Keratinocyte (primary cell): ENCODE measurements around the gene PHKA2. TPM values are rescaled to one million over a fixed set of nuclear protein-coding genes. Genes with fewer than 3 reads are reported as not detected.

ENCODE experiments used
- DNase-seq: peaks from one replicate; pipeline ENCODE4 v3.0.0-alpha.2; 2011; ENCODE audit warnings: low read depth, missing footprints, low spot score
- FAIRE-seq: peaks from 2 replicates; lab custom pipeline; 2011; peaks lifted over from hg19 to GRCh38; lab: Jason Lieb, UNC
- H2AFZ ChIP-seq: 2 replicates; pipeline ENCODE4 v1.6.0; 2012; ENCODE audit warnings: low read length, control low read depth, inconsistent platforms; ENCODE audit not compliant: control insufficient read depth
- H3K27ac ChIP-seq: 2 replicates; pipeline ENCODE4 v1.5.1; 2011; ENCODE audit warnings: low read length; ENCODE audit not compliant: control insufficient read depth, insufficient read depth
- H3K27me3 ChIP-seq: 3 replicates; pipeline ENCODE4 v1.6.0; 2011; ENCODE audit warnings: low read length; ENCODE audit not compliant: control insufficient read depth, insufficient read depth; ENCODE audit errors: extremely low read depth
- H3K36me3 ChIP-seq, 2 experiments: 2 replicates in 1 of 2; 3 replicates in 1 of 2; pipeline ENCODE4 v1.5.1; 2011; ENCODE audit warnings: low read length in 2 of 2, mild to moderate bottlenecking in 1 of 2; ENCODE audit not compliant: control insufficient read depth in 2 of 2, insufficient read depth in 2 of 2; ENCODE audit errors: extremely low read depth in 1 of 2
- H3K4me1 ChIP-seq: 3 replicates; pipeline ENCODE4 v1.5.1; 2011; ENCODE audit warnings: low read length; ENCODE audit not compliant: control insufficient read depth, insufficient read depth; ENCODE audit errors: extremely low read depth
- H3K4me2 ChIP-seq: 3 replicates; pipeline ENCODE4 v1.6.0; 2011; ENCODE audit warnings: low read depth, low read length; ENCODE audit not compliant: control insufficient read depth, insufficient read depth; ENCODE audit errors: extremely low read depth
- H3K4me3 ChIP-seq, 3 experiments: fragments of 200-600 bp in 1 of 3; sonication (generic) in 1 of 3; 2 replicates in 2 of 3; 3 replicates in 1 of 3; pipeline ENCODE4 v1.5.1; 2011 to 2016; ENCODE audit warnings: low read length in 3 of 3, mild to moderate bottlenecking in 3 of 3, control low read depth in 2 of 3, inconsistent platforms in 1 of 3, low read depth in 1 of 3, mixed read lengths in 1 of 3, mixed run types in 1 of 3, moderate library complexity in 1 of 3; ENCODE audit not compliant: control insufficient read depth in 2 of 3, insufficient read depth in 2 of 3; ENCODE audit errors: extremely low read depth in 1 of 3
- H3K79me2 ChIP-seq: 2 replicates; pipeline ENCODE4 v1.6.0; 2012; ENCODE audit warnings: low read length; ENCODE audit not compliant: control insufficient read depth, insufficient read depth
- H3K9ac ChIP-seq: 3 replicates; pipeline ENCODE4 v1.6.0; 2011; ENCODE audit warnings: low read length; ENCODE audit not compliant: control insufficient read depth, insufficient read depth; ENCODE audit errors: extremely low read depth
- H3K9me1 ChIP-seq: 3 replicates; pipeline ENCODE4 v1.6.0; 2011; ENCODE audit warnings: low read length; ENCODE audit not compliant: control insufficient read depth, insufficient read depth; ENCODE audit errors: extremely low read depth
- H3K9me3 ChIP-seq: 2 replicates; pipeline ENCODE4 v1.5.1; 2012; ENCODE audit warnings: low read depth, low read length; ENCODE audit not compliant: control insufficient read depth
- H4K20me1 ChIP-seq: 3 replicates; pipeline ENCODE4 v1.6.0; 2011; ENCODE audit warnings: low read length; ENCODE audit not compliant: control insufficient read depth, insufficient read depth; ENCODE audit errors: extremely low read depth
- CTCF ChIP-seq, 3 experiments: IDR thresholded peaks in 1 of 3; conservative IDR thresholded peaks in 1 of 3; optimal IDR thresholded peaks in 1 of 3; 2 replicates in 2 of 3; 3 replicates in 1 of 3; pipeline versions ENCODE3 to v1.5.1; 2011; ENCODE audit warnings: low read length in 3 of 3, mild to moderate bottlenecking in 3 of 3, moderate library complexity in 2 of 3, control low read depth in 1 of 3, inconsistent platforms in 1 of 3; ENCODE audit not compliant: insufficient read depth in 2 of 3; ENCODE audit errors: extremely low read depth in 1 of 3
- EZH2 ChIP-seq: IDR thresholded peaks from one replicate; pipeline ENCODE4 v1.6.1; 2012; ENCODE audit warnings: inconsistent platforms, mild to moderate bottlenecking, low read length, moderate library complexity
- dilution Hi-C: fragments of 300-500 bp; cut with MboI; formaldehyde crosslinking; loops from one replicate; pipeline ENCODE4 v1.7.0; 2020; ENCODE audit warnings: low sequenced_read_pairs; ENCODE audit not compliant: extremely low pct_ligation_motif_present
- polyA plus RNA-seq, 5 experiments: library from polyadenylated mRNA; depleted of rRNA in 3 of 5; stranded (reverse) in 3 of 5; stranded (forward) in 1 of 5; unstranded in 1 of 5; fragments of >200 nt; gene quantifications; 1 replicate in 1 of 5; 2 replicates in 3 of 5; 3 replicates in 1 of 5; pipeline versions ENCODE4 v1.2.1 to v1.2.3, GENCODE V29; 2011 to 2012; ENCODE audit warnings: missing spikeins in 2 of 5, low read depth in 1 of 5, low replicate concordance in 1 of 5

PHKA2 gene
- polyA plus RNA-seq, 1 donor (not counting 4 experiments of a cell fraction or from before 2014, with no cell fraction given): 14.1 TPM

GRCh38 chrX:18961686-18962085 lies 22.2 kb downstream of the PHKA2 start:
- no peak for TF ChIP-seq EZH2
- TF ChIP-seq CTCF (optimal IDR thresholded peaks at IDR 0.05 in 1 of 3, IDR thresholded peaks at IDR 0.05 in 1 of 3, conservative IDR thresholded peaks at IDR 0.05 in 1 of 3; ENCODE audit: extremely low read depth in 1 of 3, insufficient read depth in 2 of 3, low read length in 3 of 3): no peak
- H3K9me3 ChIP-seq: no peaks in the 10 kb centered on the region
- no peaks in the 10 kb centered on the region for H3K9me1 ChIP-seq
- no peak overlapping the region for H3K27ac ChIP-seq
- H3K9ac ChIP-seq: no peak overlapping the region
- H3K36me3 ChIP-seq: no peaks in the 10 kb centered on the region
- no peak overlapping the region for H3K4me2 ChIP-seq
- peaks cover 28% of the 10 kb centered on the region for H3K4me1 ChIP-seq
- DNase-seq: no peak
- peaks cover 9% of the 10 kb centered on the region for H3K79me2 ChIP-seq
- no peaks in the 10 kb centered on the region for H3K27me3 ChIP-seq
- no peak overlapping the region for H2AFZ ChIP-seq
- no peak for FAIRE-seq
- H4K20me1 ChIP-seq: no peaks in the 10 kb centered on the region
- dilution Hi-C loops: no loop called here
- H3K4me3 ChIP-seq: no peak overlapping the region

DNA sequence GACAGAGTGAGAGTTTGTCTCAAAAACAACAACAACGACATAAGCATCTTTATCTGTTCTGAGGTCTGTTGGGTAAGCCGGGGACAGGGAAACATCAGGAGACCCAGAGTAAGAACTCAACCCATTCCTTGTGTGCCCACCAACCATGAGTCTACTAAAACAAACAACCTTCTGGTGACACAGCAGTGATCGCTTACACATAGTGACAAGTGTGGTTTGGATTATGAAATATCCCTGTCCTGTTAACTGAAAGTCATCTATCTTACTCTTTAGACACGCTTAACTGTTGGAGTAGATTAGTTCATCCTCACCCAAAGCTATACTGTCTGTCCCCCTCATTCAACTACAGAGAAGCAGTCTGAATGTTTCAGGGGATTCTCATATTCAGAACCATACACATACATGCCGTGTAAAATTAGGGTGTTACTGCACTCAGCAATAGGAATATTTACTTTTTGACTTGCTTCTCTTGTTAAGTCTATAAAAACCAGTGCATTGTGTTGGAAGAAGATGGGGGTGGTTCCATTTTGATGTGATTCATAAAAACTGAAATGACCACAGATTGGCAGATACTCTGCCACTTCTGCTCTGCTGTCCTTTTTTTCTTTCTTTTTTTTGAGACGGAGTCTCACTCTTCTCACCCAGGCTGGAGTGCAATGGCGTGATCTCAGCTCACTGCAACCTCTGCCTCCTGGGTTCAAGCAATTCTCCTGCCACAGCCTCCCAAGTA lies 27.4 kb downstream of the PHKA2 start:
- H3K27me3 ChIP-seq: no peaks in the 10 kb centered on the region
- H3K4me1 ChIP-seq: no peaks in the 10 kb centered on the region
- no peak overlapping the region for H2AFZ ChIP-seq
- TF ChIP-seq EZH2: no peak
- no peaks in the 10 kb centered on the region for H4K20me1 ChIP-seq
- no peaks in the 10 kb centered on the region for H3K9me1 ChIP-seq
- dilution Hi-C loops: no loop called here
- no peaks in the 10 kb centered on the region for H3K9me3 ChIP-seq
- H3K9ac ChIP-seq: no peak overlapping the region
- H3K4me2 ChIP-seq: no peak overlapping the region
- DNase-seq: no peak
- peaks cover 0 to under 1% of the 10 kb centered on the region in 2 experiments for H3K36me3 ChIP-seq
- H3K27ac ChIP-seq: no peak overlapping the region
- H3K79me2 ChIP-seq: peaks cover 5% of the 10 kb centered on the region
- FAIRE-seq: no peak
- no peak overlapping the region for H3K4me3 ChIP-seq
